ENCODE results near the gene WDR33.

WDR33 gene

DNA sequence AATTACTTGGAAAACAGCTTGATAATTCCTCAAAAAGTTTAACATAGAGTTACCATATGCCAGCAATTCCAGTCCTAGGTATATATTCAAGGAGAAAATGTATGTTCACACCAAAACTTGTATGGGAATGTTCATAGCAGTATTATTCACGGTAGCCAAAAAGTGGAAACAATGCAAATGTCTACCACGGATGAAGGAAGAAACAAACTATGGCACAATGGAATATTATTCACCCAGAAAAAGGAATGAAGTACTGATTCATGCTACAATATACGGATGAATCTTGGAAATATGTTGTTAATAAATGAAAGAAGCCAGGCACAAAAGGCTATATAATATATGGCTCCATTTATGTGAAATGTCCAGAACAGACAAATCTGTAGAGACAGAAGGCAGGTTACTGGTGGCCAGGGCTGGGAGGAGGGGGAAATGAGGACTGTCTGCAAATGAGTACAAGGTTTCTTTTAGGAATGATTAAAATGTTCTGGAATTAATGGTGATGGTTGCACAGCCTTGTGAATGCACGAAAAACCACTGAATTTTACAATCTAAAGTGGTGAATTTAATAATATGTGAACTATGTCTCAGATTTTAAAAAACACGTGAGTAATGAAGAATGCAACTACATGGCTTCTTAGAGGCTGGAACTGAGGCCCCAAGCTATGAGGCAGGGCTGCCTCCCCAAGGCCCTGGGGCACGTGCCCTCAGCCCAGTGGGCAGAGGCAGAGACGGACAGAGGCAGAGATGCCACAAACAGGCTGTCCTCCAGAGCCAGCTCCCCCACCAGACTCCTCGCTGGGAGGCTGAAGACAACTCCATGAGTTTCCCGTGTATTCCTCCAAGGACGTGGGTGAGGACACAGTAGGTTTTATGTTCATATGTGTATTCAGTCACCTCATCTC lies 140.7 kb downstream of the WDR33 start:
- H3K36me3 ChIP-seq (ENCODE audit: control insufficient read depth, insufficient read depth, low read length) = no peaks in the 10 kb centered on the region
- no peak overlapping the region for H3K4me3 ChIP-seq (ENCODE audit: extremely low read depth, insufficient read depth, low read length, poor library complexity, severe bottlenecking)
- H3K4me1 ChIP-seq (ENCODE audit: control insufficient read depth, insufficient read depth, low read length, poor library complexity, severe bottlenecking) = peaks cover 4% of the 10 kb centered on the region
- no peak overlapping the region for H3K27ac ChIP-seq (ENCODE audit: low read depth, low read length, severe bottlenecking)
- WGBS, 2 experiments (ENCODE audit: insufficient coverage in 2 of 2) = 91 to 97% methylated on average over 6 of the region's 10 CpGs
- H3K9me3 ChIP-seq (ENCODE audit: control insufficient read depth, low read length) = no peaks in the 10 kb centered on the region

GRCh38 chr2:127669056-127669455 lies 141.9 kb downstream of the WDR33 start:
- no peak overlapping the region for H3K27ac ChIP-seq (ENCODE audit: low read depth, low read length, severe bottlenecking)
- H3K4me1 ChIP-seq (ENCODE audit: control insufficient read depth, insufficient read depth, low read length, poor library complexity, severe bottlenecking) = peaks cover 9% of the 10 kb centered on the region
- no peaks in the 10 kb centered on the region for H3K9me3 ChIP-seq (ENCODE audit: control insufficient read depth, low read length)
- no peak overlapping the region for H3K4me3 ChIP-seq (ENCODE audit: extremely low read depth, insufficient read depth, low read length, poor library complexity, severe bottlenecking)
- no peaks in the 10 kb centered on the region for H3K36me3 ChIP-seq (ENCODE audit: control insufficient read depth, insufficient read depth, low read length)
- 87 to 95% methylated on average over 6 to 7 of the region's 7 CpGs for WGBS, 2 experiments (ENCODE audit: insufficient coverage in 2 of 2)

GRCh38 chr2:127665267-127665893 lies 145.6 kb downstream of the WDR33 start:
- Histone ChIP-seq H3K4me3 (ENCODE audit: extremely low read depth, insufficient read depth, low read length, poor library complexity, severe bottlenecking) (no peak overlapping the region), H3K36me3 (ENCODE audit: control insufficient read depth, insufficient read depth, low read length) (peaks cover under 1% of the 10 kb centered on the region), H3K9me3 (ENCODE audit: control insufficient read depth, low read length) (no peaks in the 10 kb centered on the region), H3K27ac (ENCODE audit: low read depth, low read length, severe bottlenecking) (no peak overlapping the region), H3K4me1 (ENCODE audit: control insufficient read depth, insufficient read depth, low read length, poor library complexity, severe bottlenecking) (peaks cover 21% of the 10 kb centered on the region)
- 89 to 97% methylated on average over 7 of the region's 8 CpGs for WGBS, 2 experiments (ENCODE audit: insufficient coverage in 2 of 2)

GRCh38 chr2:127664895-127665225 lies 146.1 kb downstream of the WDR33 start:
- H3K4me1 ChIP-seq (ENCODE audit: control insufficient read depth, insufficient read depth, low read length, poor library complexity, severe bottlenecking) = peaks cover 21% of the 10 kb centered on the region
- WGBS, 2 experiments (ENCODE audit: insufficient coverage in 2 of 2) = 94 to 100% methylated on average over 6 of the region's 6 CpGs
- H3K27ac ChIP-seq (ENCODE audit: low read depth, low read length, severe bottlenecking) = no peak overlapping the region
- H3K4me3 ChIP-seq (ENCODE audit: extremely low read depth, insufficient read depth, low read length, poor library complexity, severe bottlenecking) = no peak overlapping the region
- no peaks in the 10 kb centered on the region for H3K9me3 ChIP-seq (ENCODE audit: control insufficient read depth, low read length)
- peaks cover 5% of the 10 kb centered on the region for H3K36me3 ChIP-seq (ENCODE audit: control insufficient read depth, insufficient read depth, low read length)

DNA sequence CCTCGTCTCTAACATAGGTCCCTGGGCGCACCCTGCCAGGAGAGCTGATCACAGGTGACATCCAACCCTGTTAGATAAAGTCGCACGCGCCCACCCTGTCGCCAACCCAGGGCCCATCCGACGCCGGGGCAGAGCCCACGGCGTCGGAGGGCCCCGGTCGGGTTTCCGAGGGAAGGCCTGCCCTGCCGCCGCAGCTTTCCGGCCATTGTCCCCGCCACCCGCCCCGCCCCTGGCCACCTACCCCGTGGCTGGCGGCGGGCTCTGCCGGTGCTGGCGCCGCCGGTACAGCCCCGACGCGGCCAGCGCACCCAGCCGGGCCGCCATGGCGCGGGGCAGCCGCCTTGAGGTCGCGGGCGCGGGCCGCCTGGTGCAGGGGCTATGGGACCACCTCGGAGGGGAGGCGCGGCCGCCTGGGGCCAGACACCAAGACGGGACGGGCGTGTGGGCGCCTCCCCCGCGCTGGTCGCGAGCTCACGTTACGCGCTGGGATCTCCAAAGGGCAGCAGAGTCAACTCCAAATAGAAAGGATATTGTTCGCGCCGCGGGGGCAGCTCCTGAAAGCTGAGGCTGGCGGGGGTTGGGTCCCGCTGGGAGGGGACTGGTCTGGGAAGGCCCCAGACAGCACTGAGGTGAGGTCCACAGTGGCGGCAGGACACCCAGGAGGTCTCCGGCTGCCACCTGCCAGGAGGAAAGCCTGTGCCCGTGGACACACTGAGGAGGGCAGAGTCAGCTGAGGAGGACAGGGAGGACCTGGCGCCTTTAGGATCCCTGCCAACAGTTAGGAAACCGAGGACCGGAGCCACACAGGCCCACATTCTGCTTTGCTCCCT lies 146.7 kb downstream of the WDR33 start:
- H3K9me3 ChIP-seq (ENCODE audit: control insufficient read depth, low read length) = no peaks in the 10 kb centered on the region
- peaks cover 22% of the 10 kb centered on the region for H3K4me1 ChIP-seq (ENCODE audit: control insufficient read depth, insufficient read depth, low read length, poor library complexity, severe bottlenecking)
- 23 to 26% methylated on average over 43 to 57 of the region's 69 CpGs for WGBS, 2 experiments (ENCODE audit: insufficient coverage in 2 of 2)
- peak overlapping the region; percentile 16 for H3K4me3 ChIP-seq (ENCODE audit: extremely low read depth, insufficient read depth, low read length, poor library complexity, severe bottlenecking)
- H3K27ac ChIP-seq (ENCODE audit: low read depth, low read length, severe bottlenecking) = no peak overlapping the region
- peaks cover 5% of the 10 kb centered on the region for H3K36me3 ChIP-seq (ENCODE audit: control insufficient read depth, insufficient read depth, low read length)

DNA sequence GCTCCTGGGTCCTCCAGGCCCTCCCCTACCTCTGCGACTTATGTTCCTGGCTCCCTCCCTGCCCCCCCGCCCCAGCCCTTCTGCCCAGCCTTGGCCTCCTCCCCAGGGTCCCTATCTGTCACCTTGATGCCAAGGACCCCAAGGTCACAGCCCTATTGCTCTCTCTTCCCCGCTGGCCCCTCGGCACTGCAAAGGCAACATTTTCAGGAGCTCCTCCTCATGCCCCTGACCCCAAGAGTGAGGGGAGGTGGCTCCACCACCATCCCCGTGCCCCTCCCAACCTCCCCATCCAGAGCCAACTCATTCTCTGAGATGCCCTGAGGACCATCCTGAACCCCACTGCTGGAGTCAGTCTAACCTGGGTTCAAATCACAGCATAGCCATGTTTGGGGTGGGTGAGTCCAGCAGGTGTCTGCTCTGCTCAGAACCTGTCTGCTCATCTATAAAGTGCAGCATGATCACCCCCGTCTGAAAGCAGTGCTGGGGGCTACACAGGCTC lies 147.4 kb downstream of the WDR33 start:
- WGBS, 2 experiments (ENCODE audit: insufficient coverage in 2 of 2) = 85 to 94% methylated on average over 5 of the region's 6 CpGs
- peaks cover 27% of the 10 kb centered on the region for H3K4me1 ChIP-seq (ENCODE audit: control insufficient read depth, insufficient read depth, low read length, poor library complexity, severe bottlenecking)
- H3K36me3 ChIP-seq (ENCODE audit: control insufficient read depth, insufficient read depth, low read length) = peaks cover 5% of the 10 kb centered on the region
- H3K27ac ChIP-seq (ENCODE audit: low read depth, low read length, severe bottlenecking) = no peak overlapping the region
- no peak overlapping the region for H3K4me3 ChIP-seq (ENCODE audit: extremely low read depth, insufficient read depth, low read length, poor library complexity, severe bottlenecking)
- H3K9me3 ChIP-seq (ENCODE audit: control insufficient read depth, low read length) = no peaks in the 10 kb centered on the region

DNA sequence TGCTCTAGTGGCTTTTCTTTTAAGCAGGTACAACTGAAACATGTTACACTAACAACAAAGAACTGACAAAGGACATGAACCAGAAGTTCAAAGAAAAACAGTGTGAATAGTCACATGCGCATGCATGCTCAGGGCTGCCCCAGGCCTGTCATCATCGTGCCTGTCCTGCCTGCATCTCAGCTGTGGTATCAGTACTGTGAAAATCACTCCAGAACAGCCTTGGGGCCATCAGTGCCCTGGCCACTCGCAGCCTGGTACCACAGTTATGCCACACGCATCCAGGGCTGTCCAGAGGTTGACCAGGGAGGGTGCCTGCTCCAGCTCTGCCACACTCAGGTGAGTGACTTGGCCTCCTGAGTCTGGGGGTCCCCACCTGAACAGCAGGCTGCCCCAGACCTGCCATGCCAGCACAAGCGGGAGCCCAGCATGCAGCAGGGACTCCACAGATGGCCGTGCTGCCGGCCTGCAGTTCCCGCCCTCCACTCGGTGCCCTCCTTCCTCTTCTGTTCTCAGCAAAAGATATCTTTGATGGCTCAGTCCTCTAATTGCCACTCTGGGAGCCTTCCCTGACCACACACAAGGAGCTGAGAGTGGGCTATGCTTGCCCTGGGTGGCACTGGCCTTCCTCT lies 147.9 kb downstream of the WDR33 start:
- WGBS, 2 experiments (ENCODE audit: insufficient coverage in 2 of 2) = 74 to 81% methylated on average over 9 of the region's 9 CpGs
- no peak overlapping the region for H3K27ac ChIP-seq (ENCODE audit: low read depth, low read length, severe bottlenecking)
- H3K4me3 ChIP-seq (ENCODE audit: extremely low read depth, insufficient read depth, low read length, poor library complexity, severe bottlenecking) = no peak overlapping the region
- no peaks in the 10 kb centered on the region for H3K9me3 ChIP-seq (ENCODE audit: control insufficient read depth, low read length)
- H3K36me3 ChIP-seq (ENCODE audit: control insufficient read depth, insufficient read depth, low read length) = peaks cover 5% of the 10 kb centered on the region
- peaks cover 27% of the 10 kb centered on the region for H3K4me1 ChIP-seq (ENCODE audit: control insufficient read depth, insufficient read depth, low read length, poor library complexity, severe bottlenecking)

DNA sequence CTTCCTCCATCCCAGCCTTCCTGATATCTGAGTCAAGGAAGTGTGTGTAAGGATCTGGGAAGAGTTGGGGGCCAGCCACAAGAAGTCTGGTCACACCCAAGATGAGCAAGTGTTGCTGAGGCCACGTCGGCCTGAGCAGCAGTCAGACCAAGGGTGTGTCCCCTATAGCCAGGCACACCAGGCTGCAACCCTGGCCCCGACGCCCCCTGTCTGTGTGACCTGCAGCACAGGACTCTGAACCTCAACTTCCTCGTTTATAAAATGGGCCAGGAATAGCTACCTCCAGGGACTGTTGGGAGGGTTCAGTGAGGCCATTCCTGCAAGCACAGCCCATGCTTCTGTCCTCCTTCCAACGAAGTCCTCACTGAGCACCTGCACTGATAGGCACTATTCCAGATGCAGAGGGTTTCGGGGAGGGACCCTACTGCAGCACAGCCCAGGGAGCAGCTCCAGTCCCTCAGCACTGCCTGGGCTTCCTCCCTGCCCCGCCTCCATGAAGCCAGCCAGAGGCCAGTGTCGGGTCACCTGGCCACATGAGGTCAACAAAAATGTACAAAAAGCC lies 148.9 kb downstream of the WDR33 start:
- H3K4me1 ChIP-seq (ENCODE audit: control insufficient read depth, insufficient read depth, low read length, poor library complexity, severe bottlenecking) = peaks cover 27% of the 10 kb centered on the region
- H3K9me3 ChIP-seq (ENCODE audit: control insufficient read depth, low read length) = no peaks in the 10 kb centered on the region
- WGBS, 2 experiments (ENCODE audit: insufficient coverage in 2 of 2) = 86 to 89% methylated on average over 9 of the region's 9 CpGs
- peak overlapping the region; percentile 62 for H3K27ac ChIP-seq (ENCODE audit: low read depth, low read length, severe bottlenecking)
- H3K36me3 ChIP-seq (ENCODE audit: control insufficient read depth, insufficient read depth, low read length) = peaks cover 5% of the 10 kb centered on the region
- no peak overlapping the region for H3K4me3 ChIP-seq (ENCODE audit: extremely low read depth, insufficient read depth, low read length, poor library complexity, severe bottlenecking)

DNA sequence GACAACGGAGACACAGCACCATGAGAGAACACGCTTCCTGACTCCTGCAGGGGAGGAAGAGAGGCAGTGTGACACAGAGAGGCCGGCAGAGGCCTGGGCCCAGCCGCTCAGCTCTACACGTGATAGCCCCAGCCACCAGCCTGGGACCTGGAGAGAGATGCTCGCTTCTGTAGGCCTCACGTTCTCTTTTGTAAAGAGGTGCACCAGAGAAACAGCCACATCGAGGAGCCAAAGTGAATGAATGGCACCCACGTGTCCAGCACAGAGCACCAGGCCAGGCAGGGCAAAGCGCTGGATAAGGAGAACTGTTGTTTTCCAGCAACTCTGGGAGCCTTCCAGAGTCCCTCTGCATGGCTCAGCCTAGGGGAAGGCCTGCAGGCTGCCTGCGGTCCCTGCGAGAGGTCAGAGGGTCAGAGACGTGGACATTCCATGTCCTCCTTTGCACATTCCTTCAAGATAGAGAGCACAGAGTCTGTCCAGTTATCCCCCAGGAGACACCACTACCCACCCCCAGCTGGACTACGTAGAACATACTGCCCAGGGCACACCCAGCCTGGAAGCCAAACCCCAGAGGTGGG lies 149.8 kb downstream of the WDR33 start:
- H3K36me3 ChIP-seq (ENCODE audit: control insufficient read depth, insufficient read depth, low read length) = peaks cover 5% of the 10 kb centered on the region
- H3K27ac ChIP-seq (ENCODE audit: low read depth, low read length, severe bottlenecking) = peak overlapping the region; percentile 64
- WGBS, 2 experiments (ENCODE audit: insufficient coverage in 2 of 2) = 88 to 94% methylated on average over 14 of the region's 14 CpGs

DNA sequence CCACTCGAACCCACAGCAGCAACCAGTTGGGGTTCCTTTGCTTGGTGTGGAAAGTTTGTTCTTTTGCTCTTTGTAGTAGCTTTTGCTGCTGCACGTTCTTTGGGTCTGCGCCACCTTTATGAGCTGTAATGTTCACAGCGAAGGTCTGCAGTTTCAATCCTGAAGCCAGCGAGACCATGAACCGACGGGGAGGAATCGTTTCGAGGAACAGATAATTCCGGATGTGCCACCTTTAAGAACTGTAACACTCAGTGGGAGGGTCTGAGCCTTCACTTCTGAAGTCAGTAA lies 150.7 kb downstream of the WDR33 start:
- Histone ChIP-seq H3K27ac (ENCODE audit: low read depth, low read length, severe bottlenecking) (no peak overlapping the region), H3K9me3 (ENCODE audit: control insufficient read depth, low read length) (no peaks in the 10 kb centered on the region), H3K36me3 (ENCODE audit: control insufficient read depth, insufficient read depth, low read length) (peaks cover 5% of the 10 kb centered on the region), H3K4me3 (ENCODE audit: extremely low read depth, insufficient read depth, low read length, poor library complexity, severe bottlenecking) (no peak overlapping the region), H3K4me1 (ENCODE audit: control insufficient read depth, insufficient read depth, low read length, poor library complexity, severe bottlenecking) (peaks cover 27% of the 10 kb centered on the region)
- 96 to 97% methylated on average over 9 to 10 of the region's 10 CpGs for WGBS, 2 experiments (ENCODE audit: insufficient coverage in 2 of 2)

More for the DNA sequence above, 149.8 kb downstream of the WDR33 start:
- peaks cover 27% of the 10 kb centered on the region for H3K4me1 ChIP-seq (ENCODE audit: control insufficient read depth, insufficient read depth, low read length, poor library complexity, severe bottlenecking)
- H3K9me3 ChIP-seq (ENCODE audit: control insufficient read depth, low read length) = no peaks in the 10 kb centered on the region
- no peak overlapping the region for H3K4me3 ChIP-seq (ENCODE audit: extremely low read depth, insufficient read depth, low read length, poor library complexity, severe bottlenecking)
